Breast epithelium (tissue), 4 donors: ENCODE data around the gene MRPL27. TPM values are rescaled to one million over a fixed set of nuclear protein-coding genes. Genes with fewer than 3 reads are reported as not detected.

Experiments used
- DNase-seq, 2 donors: peaks; one replicate each; pipeline ENCODE4 v3.0.0-alpha.2; 2019; ENCODE audit warnings: low spot score in 2 of 2
- H3K27ac ChIP-seq, 2 donors: fragments of 200-600 bp; sonication (generic) in 1 of 2; one replicate each; pipeline ENCODE4 v1.5.1; 2016 to 2019; ENCODE audit warnings: mild to moderate bottlenecking in 1 of 2
- H3K27me3 ChIP-seq, 2 donors: fragments of 200-600 bp; sonication (generic) in 1 of 2; one replicate each; pipeline versions ENCODE4 v1.5.1 to v1.6.0; 2017 to 2019; ENCODE audit warnings: control low read depth in 1 of 2, mild to moderate bottlenecking in 1 of 2
- H3K36me3 ChIP-seq: fragments of 200-600 bp; one replicate; pipeline ENCODE4 v1.5.1; 2019
- H3K4me1 ChIP-seq, 2 donors: fragments of 200-600 bp; sonication (generic); one replicate each; pipeline ENCODE4 v1.5.1; 2016 to 2019; ENCODE audit warnings: control low read depth in 1 of 2
- H3K4me3 ChIP-seq, 3 donors: fragments of 200-600 bp; sonication (generic); 1 replicate in 2 of 3; 2 replicates in 1 of 3; pipeline ENCODE4 v1.5.1; 2016 to 2019; ENCODE audit warnings: mild to moderate bottlenecking in 3 of 3, moderate library complexity in 2 of 3
- H3K9me3 ChIP-seq, 2 donors: fragments of 200-600 bp; sonication (generic) in 1 of 2; one replicate each; pipeline ENCODE4 v1.5.1; 2016 to 2019; ENCODE audit warnings: control low read depth in 1 of 2
- CTCF ChIP-seq, 3 donors: fragments of 450-650 bp; IDR thresholded peaks; one replicate each; pipeline ENCODE4 v1.5.1; 2016 to 2017; ENCODE audit warnings: antibody characterized with exemption in 3 of 3, mild to moderate bottlenecking in 3 of 3, moderate library complexity in 3 of 3
- POLR2A ChIP-seq: fragments of 450-650 bp; IDR thresholded peaks from one replicate; pipeline ENCODE4 v1.6.1; 2016; ENCODE audit warnings: antibody characterized with exemption, mild to moderate bottlenecking, moderate library complexity
- POLR2AphosphoS5 ChIP-seq, 3 donors: sonication (generic); formaldehyde crosslinking; IDR thresholded peaks; one replicate each; pipeline ENCODE4 v1.6.1; 2017; ENCODE audit warnings: antibody characterized with exemption in 3 of 3
- intact Hi-C: fragments of 100-400 bp; cut with DNase I; formaldehyde crosslinking; loops from one replicate; pipeline ENCODE4 v1.15.1; 2023; ENCODE audit warnings: low total_unique reads
- total RNA-seq, 3 donors: library from RNA; depleted of rRNA; stranded (reverse); fragments of >200 nt; gene quantifications; one replicate each; pipeline ENCODE4 v1.1.0, GENCODE V29; 2016

MRPL27 gene
- total RNA-seq, 3 donors from 2014 or later = 46.0 to 64.9 (median 49.1) TPM

GRCh38 chr17:50328363-50329325, 44.3 kb downstream of the MRPL27 start:
- Histone ChIP-seq H3K27me3 (no peaks in the 10 kb centered on the region), H3K4me3 (no peak overlapping the region), H3K36me3 (no peaks in the 10 kb centered on the region), H3K4me1 (no peaks in the 10 kb centered on the region), H3K9me3 (no peaks in the 10 kb centered on the region), H3K27ac (no peak overlapping the region)
- DNase-seq = no peak
- TF ChIP-seq POLR2A (no peak), CTCF (IDR thresholded peaks at IDR 0.05) (no peak), POLR2AphosphoS5 (IDR thresholded peaks at IDR 0.05) (no peak)
- intact Hi-C loops = no loop called here

- intact Hi-C loops = no loop called here
- DNase-seq = no peak
- no peak for TF ChIP-seq CTCF (IDR thresholded peaks at IDR 0.05)
- no peak for TF ChIP-seq POLR2A
- no peak for TF ChIP-seq POLR2AphosphoS5 (IDR thresholded peaks at IDR 0.05)
- Histone ChIP-seq H3K27me3 (no peaks in the 10 kb centered on the region), H3K4me3 (no peak overlapping the region), H3K27ac (no peak overlapping the region), H3K9me3 (no peaks in the 10 kb centered on the region), H3K36me3 (no peaks in the 10 kb centered on the region), H3K4me1 (no peaks in the 10 kb centered on the region)
These were observed 46.1 kb downstream of the MRPL27 start for GRCh38 chr17:50326831-50327364.

GRCh38 chr17:50325906-50326305, 47.1 kb downstream of the MRPL27 start:
- DNase-seq = no peak
- no peak overlapping the region for H3K27ac ChIP-seq
- H3K4me1 ChIP-seq = no peaks in the 10 kb centered on the region
- TF ChIP-seq POLR2A (no peak), POLR2AphosphoS5 (IDR thresholded peaks at IDR 0.05) (no peak), CTCF (IDR thresholded peaks at IDR 0.05) (no peak)
- no peak overlapping the region for H3K4me3 ChIP-seq
- H3K27me3 ChIP-seq = no peaks in the 10 kb centered on the region
- H3K9me3 ChIP-seq = no peaks in the 10 kb centered on the region
- no peaks in the 10 kb centered on the region for H3K36me3 ChIP-seq
- intact Hi-C loops = no loop called here

GRCh38 chr17:50323060-50323459, 49.9 kb downstream of the MRPL27 start:
- Histone ChIP-seq H3K27me3 (no peaks in the 10 kb centered on the region), H3K4me3 (no peak overlapping the region), H3K36me3 (no peaks in the 10 kb centered on the region), H3K27ac (no peak overlapping the region), H3K9me3 (no peaks in the 10 kb centered on the region), H3K4me1 (no peaks in the 10 kb centered on the region)
- DNase-seq = no peak
- intact Hi-C loops = no loop called here
- TF ChIP-seq POLR2A (no peak), CTCF (IDR thresholded peaks at IDR 0.05) (no peak), POLR2AphosphoS5 (IDR thresholded peaks at IDR 0.05) (no peak)

- intact Hi-C loops = no loop called here
- no peaks in the 10 kb centered on the region for H3K4me1 ChIP-seq
- no peak overlapping the region for H3K4me3 ChIP-seq
- no peak for TF ChIP-seq CTCF (IDR thresholded peaks at IDR 0.05)
- no peak overlapping the region for H3K27ac ChIP-seq
- no peak for DNase-seq
- H3K9me3 ChIP-seq = no peaks in the 10 kb centered on the region
- no peaks in the 10 kb centered on the region for H3K36me3 ChIP-seq
- no peaks in the 10 kb centered on the region for H3K27me3 ChIP-seq
These were observed 50.7 kb downstream of the MRPL27 start for GRCh38 chr17:50322271-50322670.
